ENCODE measurements around the gene FPR2. TPM values are rescaled to one million over a fixed set of nuclear protein-coding genes. Genes with fewer than 3 reads are reported as not detected.
"Not testable (repeated sequence)": the region's sequence is repeated elsewhere in the genome, so short reads cannot be mapped to it uniquely, and the experiment has no call there.

Gene FPR2
- total RNA-seq, 1 donor from 2014 or later: not detected

DNA sequence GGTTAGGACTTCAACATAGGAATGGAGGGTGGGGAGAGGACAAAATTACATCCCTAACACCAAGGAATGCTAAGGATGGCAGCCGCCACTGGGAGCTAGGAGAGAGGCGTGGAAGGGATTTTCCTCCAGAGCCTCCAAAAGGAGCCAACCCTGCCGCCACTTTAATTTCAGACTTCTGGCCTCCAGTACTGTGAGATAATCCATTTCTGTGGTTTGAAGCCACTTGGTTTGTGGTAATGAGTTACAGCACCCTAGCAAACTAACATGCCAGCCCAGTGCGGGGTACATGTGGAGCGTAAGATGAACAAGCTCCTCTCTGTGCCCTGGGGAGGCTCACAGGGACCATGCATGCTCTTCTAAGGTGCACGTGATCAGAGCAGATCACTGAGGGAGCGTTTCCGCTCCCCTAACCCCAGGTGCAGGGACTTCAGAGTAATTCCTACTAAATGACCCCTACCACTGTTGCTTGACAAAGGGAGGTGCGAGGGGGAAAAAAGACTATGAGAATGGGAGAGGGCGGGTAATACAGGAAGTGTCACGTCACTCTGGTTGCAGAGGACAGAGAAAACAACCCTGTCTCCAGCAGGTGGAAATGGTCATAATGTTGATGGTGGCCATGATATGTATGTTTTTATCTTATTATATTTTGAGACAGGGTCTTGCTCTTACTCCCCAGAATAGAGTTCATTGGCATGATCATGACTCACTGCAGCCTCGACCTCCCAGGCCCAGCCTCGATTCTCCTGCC is 21.3 kb upstream of the FPR2 start:
- intact Hi-C loops (cut with micrococcal nuclease): no loop called here

DNA sequence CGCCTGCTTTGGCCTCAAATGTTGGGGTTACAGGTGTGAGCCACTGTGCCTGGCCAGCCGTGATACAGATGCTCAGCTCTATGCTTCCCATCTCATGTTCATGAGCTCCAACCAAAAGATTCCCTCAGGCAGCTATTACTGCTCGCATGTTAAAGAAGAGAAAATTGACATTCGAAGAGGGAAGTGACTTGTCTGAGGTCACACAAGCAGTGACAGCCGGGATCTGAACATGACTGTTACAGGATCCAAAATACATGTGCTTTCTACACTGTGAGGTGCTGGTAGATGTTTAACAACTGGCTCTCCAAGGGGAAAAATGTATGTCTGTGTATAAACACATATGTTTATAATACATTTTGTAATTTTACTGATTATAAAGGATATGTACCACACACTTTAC is 20.6 kb upstream of the FPR2 start:
- intact Hi-C loops (cut with micrococcal nuclease): no loop called here

DNA sequence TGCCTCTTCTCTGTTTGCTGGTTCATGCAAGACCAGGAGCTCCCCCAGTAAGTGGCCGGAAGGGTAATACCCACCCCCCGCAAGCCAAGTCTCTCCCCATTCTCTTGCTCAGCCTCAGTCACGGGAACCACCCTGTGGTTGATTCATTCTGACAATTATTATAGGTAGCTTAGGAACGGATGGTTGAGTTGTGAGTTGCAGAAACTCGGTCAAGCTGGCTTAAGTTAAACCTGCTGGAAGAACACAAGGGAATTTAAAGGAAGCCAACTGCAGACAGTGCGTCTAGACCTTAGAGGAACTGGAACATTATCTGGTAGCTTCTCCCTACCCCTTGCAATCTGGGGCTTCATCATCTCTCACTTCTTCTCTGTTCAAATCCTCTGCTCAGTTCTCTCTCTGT is 18.2 kb upstream of the FPR2 start:
- intact Hi-C loops (cut with micrococcal nuclease): no loop called here

DNA sequence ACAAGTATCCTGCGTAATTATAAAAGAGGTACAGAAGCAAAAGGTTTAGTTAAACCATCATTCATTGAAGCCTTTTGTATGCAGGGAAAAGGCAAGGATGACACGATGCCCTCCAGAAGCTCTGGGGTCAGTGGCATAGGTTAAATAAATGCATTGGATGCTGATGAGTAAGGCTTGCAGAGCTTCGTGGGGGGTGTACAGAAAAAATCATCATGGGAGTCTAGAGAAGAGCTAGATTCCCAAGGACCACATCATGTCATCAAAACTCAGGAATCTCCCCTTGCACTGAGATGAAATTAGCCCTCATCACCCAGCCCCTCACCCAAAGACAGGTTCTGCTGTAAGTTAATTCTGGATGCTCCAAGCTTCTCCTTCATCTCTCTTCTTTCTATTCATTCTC is 17.6 kb upstream of the FPR2 start:
- intact Hi-C loops (cut with micrococcal nuclease): no loop called here

DNA sequence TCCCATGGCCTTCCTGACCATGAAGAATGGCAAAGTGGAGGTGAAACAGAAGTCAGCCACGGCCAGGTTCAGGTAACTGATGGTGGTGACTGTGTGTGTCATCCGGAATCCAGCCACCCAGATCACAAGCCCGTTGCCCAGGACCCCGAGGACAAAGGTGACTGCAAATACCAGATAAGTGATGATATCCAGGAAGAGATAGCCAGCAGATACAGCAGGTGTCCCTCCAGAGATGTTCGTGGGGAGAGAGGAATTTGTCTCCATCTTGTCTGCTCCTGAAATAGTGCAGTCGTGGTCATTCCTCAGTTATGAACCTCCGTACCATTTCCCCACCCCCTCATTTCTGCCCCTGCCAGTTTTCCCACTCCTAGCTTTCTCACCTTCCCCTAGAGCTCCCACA is 14.2 kb upstream of the FPR2 start:
- intact Hi-C loops (cut with micrococcal nuclease): no loop called here

DNA sequence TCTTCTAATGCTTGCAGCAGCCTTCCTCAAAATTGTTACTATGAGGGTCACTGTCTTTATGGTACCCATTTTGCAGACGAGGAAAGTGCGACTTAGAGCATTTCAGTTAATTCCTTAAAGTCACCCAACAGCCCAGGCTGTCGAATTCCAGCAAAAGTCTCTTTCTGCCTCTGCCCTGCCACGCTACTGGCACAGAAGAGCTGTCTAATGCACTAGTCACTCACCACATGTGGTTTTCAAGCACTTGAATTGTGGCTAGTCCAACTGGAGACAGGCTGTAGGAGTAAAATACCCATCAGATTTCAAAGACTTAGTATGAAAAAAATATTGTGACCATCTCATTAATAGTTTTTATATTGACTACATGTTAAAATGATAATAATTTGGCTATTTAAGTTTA is 11.0 kb upstream of the FPR2 start:
- intact Hi-C loops (cut with micrococcal nuclease): no loop called here

DNA sequence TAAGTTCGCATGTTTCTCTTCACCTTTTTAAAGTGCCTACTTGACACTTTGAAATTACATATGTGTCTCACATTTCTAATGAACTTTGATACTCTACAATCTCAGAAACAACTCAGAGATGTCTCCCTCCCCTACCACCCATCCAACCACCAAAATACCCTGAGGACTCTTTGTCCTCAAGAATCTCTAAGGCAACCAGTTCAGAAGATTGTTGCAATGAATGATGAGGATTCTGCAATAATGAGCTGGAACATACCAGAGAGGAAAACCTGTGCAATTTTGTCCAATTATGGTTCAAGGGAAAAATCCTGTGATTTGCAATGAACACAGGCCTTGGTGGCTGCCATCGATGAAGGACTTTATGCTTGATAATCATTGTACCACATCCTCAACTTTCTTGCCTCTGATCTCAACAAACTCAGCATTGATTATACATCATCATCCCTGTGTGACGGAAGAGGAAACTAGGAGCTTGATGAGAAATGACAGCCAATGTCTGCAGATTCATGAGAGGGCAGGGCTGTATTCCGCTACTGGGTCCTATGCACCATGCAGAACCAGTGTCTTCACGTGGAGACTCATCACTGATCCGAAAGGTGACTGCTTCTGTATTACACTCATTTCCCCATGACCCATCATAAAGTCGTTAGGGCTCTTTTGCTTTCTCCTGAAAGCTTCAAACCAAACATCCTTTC is 10.4 kb upstream of the FPR2 start:
- intact Hi-C loops (cut with micrococcal nuclease): no loop called here

DNA sequence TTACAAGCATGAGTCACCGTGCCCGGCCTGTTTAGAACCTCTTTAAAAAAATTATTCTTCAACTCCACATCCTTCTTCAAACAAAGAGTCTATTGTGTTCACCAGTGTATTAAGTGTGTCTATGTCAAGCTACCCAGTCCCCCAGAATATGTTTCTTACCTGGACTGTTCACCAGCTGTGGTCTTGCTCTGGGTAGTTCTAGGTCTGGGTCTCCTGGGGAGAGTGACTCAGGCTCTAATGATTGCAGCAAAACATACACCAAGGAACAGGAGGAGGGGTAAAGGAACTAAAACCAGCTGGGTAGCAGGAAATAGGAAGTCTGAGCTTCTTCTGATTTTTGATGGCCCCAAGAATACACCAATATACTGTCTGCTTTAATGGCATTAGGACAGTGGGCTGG is 9.3 kb upstream of the FPR2 start, which contains the start of gene FPR1:
Gene FPR1, minus strand, starts transcription at position 224 of the 400 bp plus-strand sequence. CDS start 4,884 bp downstream, outside the sequence.
- intact Hi-C loops (cut with micrococcal nuclease): no loop called here

DNA sequence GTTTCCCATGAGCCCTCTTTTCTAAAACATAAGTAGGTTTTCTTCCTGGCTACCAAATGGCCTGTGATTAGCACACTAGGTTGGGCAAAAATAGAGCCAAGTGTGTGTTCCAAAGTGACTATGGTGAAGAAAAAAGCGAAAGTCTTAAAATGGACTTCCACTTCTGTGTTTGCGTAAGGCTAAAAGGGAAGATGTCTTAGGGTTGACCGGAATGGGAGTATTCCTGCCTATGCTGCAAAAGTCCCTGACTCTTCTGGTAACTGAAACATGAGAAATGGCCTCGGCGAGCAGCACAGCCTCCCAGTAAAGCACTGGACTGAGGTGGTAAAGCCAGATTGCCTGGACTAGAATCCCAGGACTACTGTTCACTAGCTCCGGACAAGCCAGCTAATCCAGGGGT is 6.9 kb upstream of the FPR2 start:
- intact Hi-C loops (cut with micrococcal nuclease): no loop called here

DNA sequence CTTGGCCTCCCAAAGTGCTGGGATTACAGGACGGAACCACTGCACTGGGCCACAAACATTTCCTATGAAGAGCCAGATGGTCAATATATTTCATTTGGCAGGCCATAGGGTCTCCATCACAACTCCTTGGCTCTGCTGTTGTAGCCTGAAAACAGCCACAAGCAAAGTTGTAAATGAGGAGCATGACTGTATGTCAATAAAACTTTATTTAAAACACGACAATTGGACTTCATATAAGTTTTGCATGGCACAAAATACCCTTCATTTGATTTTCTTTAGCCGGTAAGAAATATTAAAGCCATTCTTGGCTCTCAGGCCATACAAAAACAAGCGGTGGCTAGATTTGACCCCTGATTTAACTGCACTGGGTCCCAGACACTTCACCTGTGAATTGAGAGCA is 6.2 kb upstream of the FPR2 start:
- intact Hi-C loops (cut with micrococcal nuclease): no loop called here

DNA sequence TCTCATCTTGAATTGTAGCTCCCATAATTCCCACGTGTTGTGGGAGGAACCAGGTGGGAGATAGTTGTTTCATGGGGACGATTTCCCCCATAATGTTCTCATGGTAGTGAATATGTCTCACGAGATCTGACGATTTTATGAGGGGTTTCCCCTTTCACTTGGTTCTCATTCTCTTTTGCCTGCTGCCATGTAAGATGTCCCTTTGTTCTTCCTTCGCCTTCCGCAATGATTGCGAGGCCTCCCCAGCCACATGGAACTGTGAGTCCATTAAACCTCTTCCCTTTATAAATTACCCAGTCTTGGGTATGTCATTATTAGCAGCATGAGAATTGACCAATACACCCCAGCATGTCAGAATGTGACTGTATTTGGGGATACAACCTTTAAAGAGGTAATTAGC is 5.4 kb upstream of the FPR2 start:
- intact Hi-C loops (cut with micrococcal nuclease): no loop called here

DNA sequence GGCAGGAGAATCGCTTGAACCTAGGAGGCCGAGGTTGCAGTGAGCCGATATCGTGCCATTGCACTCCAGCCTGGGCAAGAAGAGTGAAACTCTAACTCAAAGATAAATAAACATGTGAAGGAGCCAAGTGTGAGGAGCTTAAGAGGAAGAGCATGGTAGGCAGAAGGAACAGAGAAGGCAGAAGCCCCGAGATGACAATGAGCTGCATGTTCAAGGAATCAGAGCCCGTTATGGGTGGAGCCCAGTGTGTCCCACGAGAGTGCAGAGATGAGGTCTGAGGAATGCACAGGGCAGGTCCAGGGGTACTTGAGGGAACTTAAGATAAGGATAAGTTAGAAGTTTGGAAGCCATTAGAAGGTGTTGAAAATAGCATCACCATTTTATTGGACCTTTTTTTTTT is 716 bp downstream of the FPR2 start:
- intact Hi-C loops (cut with micrococcal nuclease): no loop called here

DNA sequence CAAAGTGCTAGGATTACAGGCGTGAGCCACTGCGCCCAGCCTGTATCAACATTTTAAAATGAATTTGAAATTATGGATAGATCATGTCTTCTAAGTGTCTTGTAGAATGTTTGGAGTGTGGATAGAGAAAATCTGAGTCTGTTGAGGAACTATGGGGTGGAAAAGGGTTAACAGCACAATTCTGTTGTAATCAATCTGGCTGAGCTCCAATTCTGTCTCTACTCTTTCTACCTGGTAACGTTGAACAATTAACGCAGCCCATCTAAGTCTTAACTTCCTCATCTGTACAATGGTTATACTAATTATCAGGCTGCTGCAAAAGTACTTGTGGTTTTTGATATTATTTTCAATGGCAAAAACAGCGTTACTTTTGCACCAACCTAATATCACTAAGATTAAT is 4.1 kb downstream of the FPR2 start:
- intact Hi-C loops (cut with micrococcal nuclease): no loop called here

DNA sequence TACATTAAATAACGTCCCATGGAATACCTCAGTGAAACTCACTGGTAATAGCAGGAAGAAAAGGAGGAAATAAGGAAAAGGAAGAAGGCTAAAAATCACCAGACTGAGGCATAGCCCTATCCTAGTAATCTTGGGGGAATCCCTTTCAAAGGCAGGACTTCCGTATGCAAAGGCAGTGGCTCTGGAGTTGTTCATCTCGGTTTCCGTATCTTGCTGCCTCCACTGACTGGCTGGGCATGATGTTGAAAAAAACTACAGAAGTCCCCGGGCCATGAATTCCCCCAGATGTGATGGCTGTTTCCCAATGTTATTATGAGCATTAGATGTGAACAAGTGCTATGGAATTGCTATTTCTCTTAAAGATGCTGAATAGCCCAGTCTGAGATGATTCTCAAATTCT is 5.5 kb downstream of the FPR2 start:
- intact Hi-C loops (cut with micrococcal nuclease): no loop called here

DNA sequence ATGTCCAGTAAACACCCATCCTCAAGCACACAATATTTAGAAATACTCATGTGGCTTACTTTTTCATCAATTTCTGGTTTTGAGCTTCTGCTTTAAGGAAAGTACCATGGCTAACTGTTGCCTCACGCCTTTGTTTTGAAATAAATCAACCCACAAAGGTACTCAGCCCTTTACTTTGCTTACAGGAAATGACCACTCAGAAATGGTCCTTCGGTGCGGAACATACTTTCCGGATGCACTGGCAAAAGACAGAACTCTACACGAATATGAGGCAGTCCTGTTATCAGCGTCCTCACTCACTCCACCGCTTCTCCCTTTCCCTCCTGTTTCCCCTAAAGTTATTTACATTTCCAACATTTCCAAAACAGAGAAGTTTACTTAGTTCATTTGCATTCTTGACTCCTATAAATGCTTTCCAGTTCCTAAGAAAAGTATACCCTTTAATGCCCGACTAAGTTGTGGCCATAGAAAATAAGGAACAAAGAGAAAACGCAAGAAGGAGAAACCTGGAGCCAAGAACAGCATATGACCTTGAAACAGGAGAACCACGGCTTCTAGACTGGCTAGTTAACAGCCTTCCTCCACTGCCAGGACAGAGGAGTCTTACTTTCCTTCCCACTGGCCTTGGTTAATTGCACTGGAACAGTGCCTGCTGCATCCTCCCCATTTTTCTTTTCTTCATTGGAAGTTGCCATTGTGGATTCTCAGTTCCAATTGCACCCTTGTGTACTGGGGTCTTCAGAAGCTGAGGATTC is 10.6 kb downstream of the FPR2 start:
- intact Hi-C loops (cut with micrococcal nuclease): no loop called here

DNA sequence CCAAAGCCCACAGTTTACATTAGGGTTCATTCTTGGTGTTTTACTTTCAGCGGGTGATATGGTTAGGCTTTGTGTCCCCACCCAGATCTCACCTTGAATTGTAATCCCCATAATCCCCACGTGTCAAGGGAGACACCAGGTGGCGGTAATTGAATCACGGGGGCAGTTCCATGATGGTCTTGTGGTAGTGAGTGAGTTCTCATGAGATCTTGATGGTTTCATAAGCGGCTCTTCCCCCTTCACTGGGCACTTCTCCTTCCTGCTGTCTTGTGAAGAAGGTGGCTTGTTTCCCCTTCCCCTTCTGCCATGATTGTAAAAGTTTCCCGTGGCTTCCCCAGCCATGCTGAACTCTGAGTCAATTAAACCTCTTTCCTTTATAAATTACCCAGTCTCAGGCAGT is 12.0 kb downstream of the FPR2 start:
- intact Hi-C loops (cut with micrococcal nuclease): no loop called here

DNA sequence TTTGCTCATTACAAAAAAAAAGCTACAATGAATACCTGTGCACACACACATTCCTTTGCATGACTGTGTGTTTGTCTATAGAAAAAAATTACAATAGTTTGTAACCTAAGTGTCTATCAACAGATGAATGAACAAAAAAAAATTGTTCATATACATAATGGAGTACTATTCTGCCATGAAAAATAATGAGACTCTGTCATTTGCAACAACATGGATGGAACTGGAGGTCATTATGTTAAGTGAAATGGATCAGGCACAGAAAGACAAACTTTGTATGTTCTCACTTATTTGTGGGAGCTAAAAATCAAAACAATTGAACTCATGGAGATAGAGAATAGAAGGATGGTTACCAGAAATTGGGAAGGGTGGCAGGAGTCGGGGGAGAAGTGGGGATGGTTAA is 15.6 kb downstream of the FPR2 start:
- intact Hi-C loops (cut with micrococcal nuclease): not testable (repeated sequence)

DNA sequence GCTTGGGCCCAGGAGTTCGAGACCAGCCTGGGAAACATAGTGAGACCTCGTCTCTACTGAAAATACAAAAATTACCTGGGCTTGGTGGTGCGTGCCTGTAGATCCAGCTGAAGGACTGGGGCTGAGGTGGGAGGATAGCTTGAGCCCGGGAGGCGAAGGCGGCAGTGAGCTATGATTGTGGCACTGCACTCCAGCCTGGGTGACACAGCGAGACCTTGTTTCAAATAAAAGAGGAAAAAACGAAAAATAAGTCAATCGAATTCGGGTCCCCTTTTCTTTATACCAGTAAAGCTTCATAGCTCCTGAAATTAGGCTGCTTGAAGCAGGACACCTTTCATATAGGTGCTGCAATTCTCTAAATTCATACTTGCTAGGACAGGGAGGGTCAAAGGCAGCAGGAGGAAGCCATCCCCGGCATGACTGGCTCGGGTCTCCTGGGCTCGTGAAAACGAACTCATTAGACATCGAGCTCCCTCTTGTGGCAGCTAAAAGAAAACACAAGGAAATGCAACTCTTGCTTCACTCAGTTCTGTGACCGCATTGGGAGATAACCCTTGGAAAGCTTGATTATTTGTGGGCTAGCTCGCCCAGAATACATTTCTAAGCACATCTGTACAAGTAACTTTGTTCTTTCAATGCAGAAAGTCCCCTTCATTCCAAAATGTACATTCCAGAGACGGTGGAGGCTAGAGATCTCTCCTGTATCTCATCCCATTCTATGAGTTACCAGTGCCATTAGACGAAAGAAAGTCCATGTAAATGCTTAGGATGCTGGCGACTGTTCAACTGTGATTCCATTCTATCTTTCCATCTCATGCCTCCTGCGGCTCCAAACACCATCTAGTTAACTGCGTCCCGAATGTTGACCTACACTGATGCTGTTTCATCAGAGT is 16.8 kb downstream of the FPR2 start:
- intact Hi-C loops (cut with micrococcal nuclease): no loop called here

DNA sequence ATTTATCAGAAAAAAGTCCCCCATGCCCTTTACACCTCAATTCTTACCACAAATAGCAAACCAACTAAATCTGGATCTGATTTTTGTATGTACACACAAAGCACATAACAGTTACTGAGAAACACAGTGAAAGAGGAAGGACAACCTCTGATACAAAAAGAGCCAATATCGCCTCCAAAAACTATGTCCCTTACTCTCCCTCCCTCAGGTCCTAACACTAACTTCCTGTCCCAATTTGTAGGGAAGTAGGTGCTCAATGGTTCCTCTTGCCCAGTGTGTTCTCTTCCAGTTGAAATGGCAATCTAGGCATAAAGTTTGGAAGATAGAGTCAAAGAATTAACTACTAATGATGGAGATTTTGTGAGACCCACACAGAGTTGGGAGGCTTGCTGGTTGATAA is 18.2 kb downstream of the FPR2 start:
- intact Hi-C loops (cut with micrococcal nuclease): no loop called here

DNA sequence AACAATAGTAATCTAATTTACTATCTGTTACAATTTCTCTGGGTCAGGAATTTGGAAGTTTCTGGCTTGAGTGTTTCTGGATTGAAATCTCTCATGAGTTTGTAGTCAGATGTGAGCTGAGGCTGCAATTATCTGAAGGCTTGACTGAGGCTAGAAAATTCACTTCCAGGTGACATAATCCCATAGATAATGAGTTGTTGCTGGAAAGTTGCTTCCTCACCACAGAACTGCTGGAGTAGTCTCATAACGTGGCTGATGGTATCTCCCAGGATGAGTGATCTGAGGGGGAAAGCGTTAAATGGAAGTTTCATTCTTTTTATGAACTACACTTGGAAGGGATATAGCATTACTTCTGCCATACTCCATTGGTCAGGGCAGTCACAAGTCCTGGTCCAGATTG is 18.7 kb downstream of the FPR2 start:
- intact Hi-C loops (cut with micrococcal nuclease): no loop called here

DNA sequence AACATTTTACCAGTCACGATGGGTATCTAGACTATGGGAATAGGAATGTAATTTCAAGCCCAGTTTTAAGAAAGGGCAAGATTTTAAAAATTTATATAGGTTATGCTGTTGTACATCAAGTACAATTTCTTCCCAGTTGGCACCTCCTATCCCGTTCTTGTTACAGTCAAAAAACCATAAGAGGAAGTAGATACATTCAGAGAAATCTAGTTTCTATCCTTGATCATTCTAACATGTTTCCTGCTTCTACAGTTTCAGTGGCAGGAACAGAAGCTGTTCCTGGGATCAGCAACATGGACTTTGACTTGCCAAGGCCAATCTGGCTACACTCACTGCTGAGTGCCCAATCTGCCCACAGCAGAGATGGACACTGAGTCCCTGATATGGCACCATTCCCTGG is 19.3 kb downstream of the FPR2 start:
- intact Hi-C loops (cut with micrococcal nuclease): no loop called here

All from T-helper 2 cell treated with Interferon-gamma antibody and Interleukin-4, amounts not matched to agents 100 ng/mL and 5 ng/mL, for 36 hours (primary cell).